ENCODE data around the gene PRKAB2. TPM values are rescaled to one million over a fixed set of nuclear protein-coding genes. Genes with fewer than 3 reads are reported as not detected.

PRKAB2 gene
- total RNA-seq, 1 donor from 2014 or later: 49.0 TPM

- no peak overlapping the region for H3K9ac ChIP-seq (ENCODE audit: low read length)
- Mint-ChIP-seq H3K4me1 (ENCODE audit: low read depth, unreplicated experiment) (peaks cover 4% of the 10 kb centered on the region), H3K27ac (ENCODE audit: unreplicated experiment) (no peak overlapping the region), H3K36me3 (ENCODE audit: low read depth, unreplicated experiment) (peaks cover 4% of the 10 kb centered on the region), H3K4me3 (ENCODE audit: unreplicated experiment) (no peak overlapping the region), H3K9me3 (ENCODE audit: unreplicated experiment) (no peaks in the 10 kb centered on the region), H3K27me3 (ENCODE audit: low read depth, unreplicated experiment) (no peaks in the 10 kb centered on the region)
- no peaks in the 10 kb centered on the region for H3K36me3 ChIP-seq (ENCODE audit: insufficient read depth, low read length)
- H4K20me1 ChIP-seq (ENCODE audit: insufficient read depth, low read length): no peaks in the 10 kb centered on the region
- H2AFZ ChIP-seq (ENCODE audit: low read depth, low read length): no peak overlapping the region
- H3K27ac ChIP-seq (ENCODE audit: low read depth, low read length): no peak overlapping the region
- no peaks in the 10 kb centered on the region for H3K79me2 ChIP-seq (ENCODE audit: insufficient read depth, low read length)
- DNase-seq (ENCODE audit: low read depth): no peak
- no peak for TF ChIP-seq CTCF (IDR thresholded peaks at IDR 0.05; ENCODE audit: insufficient read depth, low read depth, low read length)
- no peak for TF ChIP-seq EZH2 (IDR thresholded peaks at IDR 0.05; ENCODE audit: insufficient read depth, low read length)
- no peak overlapping the region for H3K4me3 ChIP-seq (ENCODE audit: insufficient read depth, low read depth, low read length)
- H3K4me1 ChIP-seq (ENCODE audit: insufficient read depth, low read length): no peaks in the 10 kb centered on the region
- H3K27me3 ChIP-seq (ENCODE audit: insufficient read depth, low read length): no peaks in the 10 kb centered on the region
- no peak overlapping the region for H3K4me2 ChIP-seq (ENCODE audit: low read length)
- no peaks in the 10 kb centered on the region for H3K9me3 ChIP-seq (ENCODE audit: insufficient read depth, low read depth, low read length)
- FAIRE-seq: no peak
Measured at GRCh38 chr1:147208619-147209018, 36.3 kb upstream of the PRKAB2 start.

GRCh38 chr1:147207192-147207591, 34.9 kb upstream of the PRKAB2 start:
- Mint-ChIP-seq H3K27me3 (ENCODE audit: low read depth, unreplicated experiment) (no peaks in the 10 kb centered on the region), H3K9me3 (ENCODE audit: unreplicated experiment) (no peaks in the 10 kb centered on the region), H3K4me1 (ENCODE audit: low read depth, unreplicated experiment) (peaks cover 2% of the 10 kb centered on the region), H3K36me3 (ENCODE audit: low read depth, unreplicated experiment) (peaks cover 4% of the 10 kb centered on the region), H3K4me3 (ENCODE audit: unreplicated experiment) (no peak overlapping the region), H3K27ac (ENCODE audit: unreplicated experiment) (no peak overlapping the region)
- Histone ChIP-seq H3K9me3 (ENCODE audit: insufficient read depth, low read depth, low read length) (no peaks in the 10 kb centered on the region), H3K4me3 (ENCODE audit: insufficient read depth, low read depth, low read length) (no peak overlapping the region), H3K4me1 (ENCODE audit: insufficient read depth, low read length) (no peaks in the 10 kb centered on the region), H3K36me3 (ENCODE audit: insufficient read depth, low read length) (no peaks in the 10 kb centered on the region), H3K27me3 (ENCODE audit: insufficient read depth, low read length) (no peaks in the 10 kb centered on the region), H4K20me1 (ENCODE audit: insufficient read depth, low read length) (no peaks in the 10 kb centered on the region), H2AFZ (ENCODE audit: low read depth, low read length) (no peak overlapping the region), H3K79me2 (ENCODE audit: insufficient read depth, low read length) (no peaks in the 10 kb centered on the region), H3K9ac (ENCODE audit: low read length) (no peak overlapping the region), H3K27ac (ENCODE audit: low read depth, low read length) (no peak overlapping the region), H3K4me2 (ENCODE audit: low read length) (no peak overlapping the region)
- TF ChIP-seq CTCF (IDR thresholded peaks at IDR 0.05; ENCODE audit: insufficient read depth, low read depth, low read length) (no peak), EZH2 (IDR thresholded peaks at IDR 0.05; ENCODE audit: insufficient read depth, low read length) (no peak)
- FAIRE-seq (no peak), DNase-seq (ENCODE audit: low read depth) (no peak)

- H3K27ac Mint-ChIP-seq (ENCODE audit: unreplicated experiment): no peak overlapping the region
- Histone ChIP-seq H3K9ac (ENCODE audit: low read length) (no peak overlapping the region), H3K27ac (ENCODE audit: low read depth, low read length) (no peak overlapping the region), H2AFZ (ENCODE audit: low read depth, low read length) (no peak overlapping the region), H3K9me3 (ENCODE audit: insufficient read depth, low read depth, low read length) (no peaks in the 10 kb centered on the region), H3K4me3 (ENCODE audit: insufficient read depth, low read depth, low read length) (no peak overlapping the region), H3K4me2 (ENCODE audit: low read length) (no peak overlapping the region), H4K20me1 (ENCODE audit: insufficient read depth, low read length) (no peaks in the 10 kb centered on the region), H3K27me3 (ENCODE audit: insufficient read depth, low read length) (no peaks in the 10 kb centered on the region), H3K79me2 (ENCODE audit: insufficient read depth, low read length) (no peaks in the 10 kb centered on the region), H3K4me1 (ENCODE audit: insufficient read depth, low read length) (no peaks in the 10 kb centered on the region), H3K36me3 (ENCODE audit: insufficient read depth, low read length) (no peaks in the 10 kb centered on the region)
- H3K9me3 Mint-ChIP-seq (ENCODE audit: unreplicated experiment): no peaks in the 10 kb centered on the region
- no peaks in the 10 kb centered on the region for H3K27me3 Mint-ChIP-seq (ENCODE audit: low read depth, unreplicated experiment)
- H3K4me3 Mint-ChIP-seq (ENCODE audit: unreplicated experiment): no peak overlapping the region
- peaks cover 4% of the 10 kb centered on the region for H3K36me3 Mint-ChIP-seq (ENCODE audit: low read depth, unreplicated experiment)
- peaks cover 2% of the 10 kb centered on the region for H3K4me1 Mint-ChIP-seq (ENCODE audit: low read depth, unreplicated experiment)
- no peak for FAIRE-seq
- DNase-seq (ENCODE audit: low read depth): no peak
- TF ChIP-seq EZH2 (IDR thresholded peaks at IDR 0.05; ENCODE audit: insufficient read depth, low read length): no peak
Measured at GRCh38 chr1:147204080-147204479, 31.8 kb upstream of the PRKAB2 start.

Data from astrocyte (in vitro differentiated cells and primary cell).